K562 (cell line): ENCODE measurements around the gene ATAD3C. TPM values are rescaled to one million over a fixed set of nuclear protein-coding genes. Genes with fewer than 3 reads are reported as not detected.

Experiments
- ATAC-seq: fragments of 200-7000 bp; cut with Tn5 transposase; 3 replicates; pipeline ENCODE4 v1.9.1; 2020; ENCODE audit warnings: moderate library complexity
- BruUV-seq: library from RNA; stranded (reverse); fragments of 400-500 nt; replicated peaks from 2 replicates; lab custom pipeline; 2021; lab: Mats Ljungman, UMichigan
- CTCF ChIA-PET: fragments of 300-600 bp; formaldehyde crosslinking; extraction: SDS; loops from one replicate; lab custom pipeline; 2021; ENCODE audit warnings: low intra/inter-chr PET ratio; lab: Yijun Ruan, JAX
- POLR2A ChIA-PET: fragments of 300-600, 350-650 bp; sonication (Branson Sonifier 250); formaldehyde crosslinking; extraction: SDS; loops from one replicate; lab custom pipeline; 2021; ENCODE audit warnings: antibody characterized with exemption, inconsistent platforms; lab: Yijun Ruan, JAX
- DNase-seq, 4 experiments: peaks; one replicate each; pipeline versions ENCODE4 v3.0.0 to v3.0.0-alpha.2; 2011 to 2018; ENCODE audit warnings: low spot score in 3 of 4, mixed read lengths in 3 of 4; ENCODE audit errors: extremely low read depth in 1 of 4
- FAIRE-seq: peaks from 2 replicates; lab custom pipeline; 2011; peaks lifted over from hg19 to GRCh38; lab: Jason Lieb, UNC
- H2AFZ ChIP-seq: 2 replicates; pipeline ENCODE4 v1.6.0; 2011; ENCODE audit warnings: low read depth, low read length, control low read depth, inconsistent platforms
- H3K27ac ChIP-seq: fragments of 200-600 bp; 3 replicates; pipeline ENCODE4 v1.8.0; 2011; ENCODE audit warnings: low read depth, mild to moderate bottlenecking, control low read depth, inconsistent platforms, low read length, moderate library complexity, mixed read lengths; ENCODE audit errors: extremely low read depth
- H3K27me3 ChIP-seq, 2 experiments: fragments of 300-600 bp in 1 of 2; 2 replicates in 1 of 2; 3 replicates in 1 of 2; pipeline versions ENCODE4 v1.6.0 to v1.8.0; 2011; ENCODE audit warnings: inconsistent platforms in 2 of 2, low read length in 2 of 2, mild to moderate bottlenecking in 1 of 2, mixed read lengths in 1 of 2, moderate library complexity in 1 of 2; ENCODE audit not compliant: control insufficient read depth in 2 of 2, insufficient read depth in 2 of 2
- H3K36me3 ChIP-seq: fragments of 300-600 bp; 3 replicates; pipeline ENCODE4 v1.8.0; 2011; ENCODE audit warnings: mild to moderate bottlenecking, low read length, inconsistent platforms; ENCODE audit not compliant: control insufficient read depth, insufficient read depth
- H3K4me1 ChIP-seq, 2 experiments: fragments of 200-600 bp in 1 of 2; replicated peaks in 1 of 2; 2 replicates in 1 of 2; 3 replicates in 1 of 2; pipeline versions ENCODE4 v1.5.1 to v1.8.0; 2011; ENCODE audit warnings: inconsistent platforms in 2 of 2, low read length in 2 of 2, mild to moderate bottlenecking in 1 of 2, mixed read lengths in 1 of 2, moderate library complexity in 1 of 2; ENCODE audit not compliant: control insufficient read depth in 2 of 2, insufficient read depth in 2 of 2
- H3K4me2 ChIP-seq: 2 replicates; pipeline ENCODE4 v1.6.1; 2011; ENCODE audit warnings: low read length, control low read depth, inconsistent platforms, mixed read lengths; ENCODE audit not compliant: insufficient read depth
- H3K4me3 ChIP-seq: fragments of 200-600 bp; sonication (generic), shearing (Covaris generic); 2 replicates; pipeline ENCODE4 v1.5.1; 2016; ENCODE audit warnings: control low read depth, inconsistent platforms
- H3K79me2 ChIP-seq: fragments of 200-600 bp; 3 replicates; pipeline ENCODE4 v1.8.0; 2011; ENCODE audit warnings: low read length, inconsistent platforms; ENCODE audit not compliant: control insufficient read depth, insufficient read depth
- H3K9ac ChIP-seq, 2 experiments: 2 replicates each; pipeline versions ENCODE4 v1.6.0 to v1.6.1; 2011; ENCODE audit warnings: low read depth in 2 of 2, low read length in 2 of 2, control low read depth in 1 of 2, inconsistent platforms in 1 of 2, mild to moderate bottlenecking in 1 of 2, mixed read lengths in 1 of 2; ENCODE audit not compliant: insufficient read depth in 1 of 2
- H3K9me1 ChIP-seq: one replicate; pipeline ENCODE4 v1.6.0; 2011; ENCODE audit warnings: inconsistent platforms, mild to moderate bottlenecking, low read length, moderate library complexity; ENCODE audit not compliant: control insufficient read depth, insufficient read depth
- H3K9me3 ChIP-seq: replicated peaks from 2 replicates; pipeline ENCODE4 v1.5.1; 2011; ENCODE audit warnings: low read depth, low read length, inconsistent platforms; ENCODE audit not compliant: control insufficient read depth, insufficient read depth
- H4K20me1 ChIP-seq: replicated peaks from 2 replicates; pipeline ENCODE4 v1.6.1; 2011; ENCODE audit warnings: low read length, inconsistent platforms, mixed read lengths; ENCODE audit not compliant: control insufficient read depth, insufficient read depth
- ZNF12 ChIP-seq: sonication (generic); formaldehyde crosslinking; IDR thresholded peaks from 2 replicates; pipeline ENCODE4 v1.4.0; 2020; ENCODE audit warnings: mild to moderate bottlenecking, missing genetic modification reagents
- WGBS: fragments of 100-300 bp; shearing (Covaris generic); methylation state at CpG from one replicate; pipeline ENCODE4 v1.1.6; 2016; ENCODE audit warnings: low coverage, mixed read lengths; ENCODE audit not compliant: insufficient coverage; ENCODE audit errors: missing lambda C conversion rate; 5-methylcytosine and 5-hydroxymethylcytosine counted together
- in situ Hi-C: fragments of 300-500 bp; cut with MboI; formaldehyde crosslinking; loops from 4 replicates; pipeline ENCODE4 v1.15.0; 2018; ENCODE audit warnings: inconsistent platforms, mixed read lengths
- intact Hi-C: fragments of 100-400 bp; cut with micrococcal nuclease; formaldehyde crosslinking; loops from 2 replicates; pipeline ENCODE4 v1.14.2; 2022
- polyA plus RNA-seq, 8 experiments: library from polyadenylated mRNA; depleted of rRNA in 4 of 8; stranded (reverse) in 5 of 8; unstranded in 3 of 8; fragments of >200 nt; fragmentation: Nextera tagmentation in 2 of 8; fragmentation: Illumina TruSeq in 1 of 8; extraction: Ambion mirVana in 2 of 8; extraction: Trizol in 1 of 8; gene quantifications; 2 replicates each; pipeline versions ENCODE4 v1.2.1 to v1.2.3, GENCODE V29; 2011 to 2014; ENCODE audit warnings: inconsistent platforms in 1 of 8, missing spikeins in 1 of 8
- total RNA-seq, 7 experiments: library from RNA; depleted of rRNA in 6 of 7; stranded (reverse); fragments of >200 nt in 6 of 7; fragmentation: Illumina TruSeq in 2 of 7; extraction: Trizol in 2 of 7; gene quantifications; 2 replicates each; pipeline versions ENCODE4 v1.2.1 to v1.2.3, GENCODE V29; 2011 to 2021; ENCODE audit warnings: low replicate concordance in 1 of 7
- TF ChIP-seq, protein P1 (sequence below): IDR thresholded peaks from 2 replicates; pipeline ENCODE4 v1.6.1; 2016; ENCODE audit warnings: missing genetic modification characterization, missing compliant biosample characterization

Gene ATAD3C
- total and polyA plus RNA-seq, 9 of the 15 experiments (the other 6 are each of a cell fraction or from before 2014, with no cell fraction given): 0.03 to 0.18 TPM; not detected in 7

DNA sequence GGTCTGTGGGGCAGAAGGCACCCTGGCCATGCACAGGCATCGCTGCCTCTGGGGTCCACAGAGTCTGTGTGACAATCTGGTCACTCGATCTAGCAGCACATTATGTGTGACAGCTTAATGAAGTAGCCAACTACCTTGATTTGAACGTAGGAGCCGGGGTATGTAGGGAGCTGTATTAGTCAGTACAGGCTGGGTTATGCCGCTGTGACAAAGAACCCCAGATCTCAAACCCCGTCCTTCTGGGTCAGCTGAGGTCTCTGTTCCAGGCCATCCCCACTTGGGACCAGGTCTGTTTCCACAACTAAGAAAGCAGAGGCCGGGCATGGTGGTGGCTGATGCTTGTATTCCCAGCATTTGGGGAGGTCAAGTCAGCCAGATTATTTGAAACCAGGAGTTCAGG is 13.8 kb downstream of the ATAD3C start:
- POLR2A ChIA-PET: no interaction called here

More for the DNA sequence above, 13.8 kb downstream of the ATAD3C start:
- Histone ChIP-seq H2AFZ (no peak overlapping the region), H3K27ac (no peak overlapping the region), H3K9ac (no peak overlapping the region), H3K4me3 (no peak overlapping the region), H3K79me2 (no peaks in the 10 kb centered on the region), H3K4me2 (no peak overlapping the region), H3K36me3 (no peaks in the 10 kb centered on the region), H3K4me1 (peaks cover 0 to 40% of the 10 kb centered on the region in 2 experiments; a peak in 3 of 5 replicates), H4K20me1 (no peaks in the 10 kb centered on the region), H3K9me1 (no peaks in the 10 kb centered on the region), H3K27me3 (no peaks in the 10 kb centered on the region; a peak in 1 of 5 replicates), H3K9me3 (peaks cover 6% of the 10 kb centered on the region; the same call in 1 of the 2 replicates)
- intact Hi-C loops (no loop called here), in situ Hi-C loops (no loop called here)
- TF ChIP-seq, protein P1, sequence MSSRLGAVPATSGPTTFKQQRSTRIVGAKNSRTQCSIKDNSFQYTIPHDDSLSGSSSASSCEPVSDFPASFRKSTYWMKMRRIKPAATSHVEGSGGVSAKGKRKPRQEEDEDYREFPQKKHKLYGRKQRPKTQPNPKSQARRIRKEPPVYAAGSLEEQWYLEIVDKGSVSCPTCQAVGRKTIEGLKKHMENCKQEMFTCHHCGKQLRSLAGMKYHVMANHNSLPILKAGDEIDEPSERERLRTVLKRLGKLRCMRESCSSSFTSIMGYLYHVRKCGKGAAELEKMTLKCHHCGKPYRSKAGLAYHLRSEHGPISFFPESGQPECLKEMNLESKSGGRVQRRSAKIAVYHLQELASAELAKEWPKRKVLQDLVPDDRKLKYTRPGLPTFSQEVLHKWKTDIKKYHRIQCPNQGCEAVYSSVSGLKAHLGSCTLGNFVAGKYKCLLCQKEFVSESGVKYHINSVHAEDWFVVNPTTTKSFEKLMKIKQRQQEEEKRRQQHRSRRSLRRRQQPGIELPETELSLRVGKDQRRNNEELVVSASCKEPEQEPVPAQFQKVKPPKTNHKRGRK: no peak
- peak; percentile 100 for TF ChIP-seq ZNF12 (CRISPR knock-in tag)
- CTCF ChIA-PET: no interaction called here
- WGBS: 23% methylated on average over 7 of the region's 7 CpGs
- no TSS peak for BruUV-seq
- no peak for DNase-seq
- FAIRE-seq: no peak
- ATAC-seq: no peak
